ENCODE measurements around the gene VPS37C. TPM values are rescaled to one million over a fixed set of nuclear protein-coding genes. Genes with fewer than 3 reads are reported as not detected.

VPS37C gene
- total and polyA plus RNA-seq, 4 donors: 2.6 to 6.1 (median 5.1) TPM

- Histone ChIP-seq H3K36me3 (ENCODE audit: control insufficient read depth in 4 of 4, insufficient read depth in 3 of 4, low read depth in 1 of 4, low read length in 3 of 4) (no peaks in the 10 kb centered on the region), H3K27me3 (ENCODE audit: control insufficient read depth in 4 of 4, insufficient read depth in 4 of 4, low read length in 3 of 4) (no peaks in the 10 kb centered on the region), H3K4me3 (ENCODE audit: low read depth in 1 of 3, low read length in 3 of 3) (no peak overlapping the region), H3K27ac (ENCODE audit: low read depth in 1 of 2, low read length in 2 of 2) (no peak overlapping the region), H3K9me3 (ENCODE audit: control insufficient read depth in 4 of 4, low read length in 3 of 4) (no peaks in the 10 kb centered on the region), H3K9ac (ENCODE audit: low read depth in 1 of 2, low read length in 2 of 2) (no peak overlapping the region), H3K4me1 (ENCODE audit: control insufficient read depth in 4 of 4, insufficient read depth in 4 of 4, low read length in 3 of 4) (no peaks in the 10 kb centered on the region)
- WGBS: 69% methylated on average over 18 of the region's 18 CpGs
- no peak for DNase-seq (ENCODE audit: low spot score)
- TF ChIP-seq SP1 (IDR thresholded peaks at IDR 0.05): no peak
- TF ChIP-seq GABPA (IDR thresholded peaks at IDR 0.05 in 1 of 2, conservative IDR thresholded peaks at IDR 0.05 in 1 of 2): no peak
- no peak for TF ChIP-seq NR2F2 (IDR thresholded peaks at IDR 0.05)
These were observed 79.0 kb downstream of the VPS37C start for GRCh38 chr11:61082062-61082870.

DNA sequence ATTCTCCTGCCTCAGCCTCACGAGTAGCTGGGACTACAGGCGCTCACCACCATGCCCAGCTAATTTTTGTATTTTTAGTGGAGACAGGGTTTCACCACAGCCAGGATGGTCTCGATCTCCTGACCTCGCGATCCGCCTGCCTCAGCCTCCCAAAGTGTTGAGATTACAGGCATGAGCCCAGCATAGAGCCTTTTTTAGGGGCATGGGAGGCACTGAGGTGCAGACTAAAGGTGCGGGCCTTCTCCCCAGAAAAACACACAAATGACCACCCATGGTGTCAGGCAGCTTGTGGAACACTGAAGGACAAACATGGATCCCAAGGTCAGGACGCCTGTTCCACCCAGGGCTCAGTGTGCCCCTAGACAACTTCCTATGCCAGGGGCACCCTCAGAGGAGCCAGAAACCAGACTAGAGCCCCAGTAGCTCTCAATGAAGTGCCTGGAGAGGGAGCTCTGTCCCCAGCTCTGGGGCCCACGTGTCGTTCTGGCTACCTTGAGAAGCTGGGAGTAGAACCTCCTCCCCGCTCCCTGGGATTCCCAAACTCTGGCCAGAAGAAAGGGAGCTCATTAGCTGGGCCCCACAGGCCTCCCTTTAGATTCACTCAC, 80.1 kb downstream of the VPS37C start:
- H3K9ac ChIP-seq (ENCODE audit: low read depth in 1 of 2, low read length in 2 of 2): no peak overlapping the region
- H3K27me3 ChIP-seq (ENCODE audit: control insufficient read depth in 4 of 4, insufficient read depth in 4 of 4, low read length in 3 of 4): no peaks in the 10 kb centered on the region
- no peak overlapping the region for H3K4me3 ChIP-seq (ENCODE audit: low read depth in 1 of 3, low read length in 3 of 3)
- H3K4me1 ChIP-seq (ENCODE audit: control insufficient read depth in 4 of 4, insufficient read depth in 4 of 4, low read length in 3 of 4): no peaks in the 10 kb centered on the region
- H3K36me3 ChIP-seq (ENCODE audit: control insufficient read depth in 4 of 4, insufficient read depth in 3 of 4, low read depth in 1 of 4, low read length in 3 of 4): no peaks in the 10 kb centered on the region
- TF ChIP-seq HNF4A (conservative IDR thresholded peaks at IDR 0.05) (no peak), SP1 (IDR thresholded peaks at IDR 0.05) (no peak), TAF1 (conservative IDR thresholded peaks at IDR 0.05) (no peak), RAD21 (IDR thresholded peaks at IDR 0.05) (no peak), GABPA (IDR thresholded peaks at IDR 0.05 in 1 of 2, conservative IDR thresholded peaks at IDR 0.05 in 1 of 2) (no peak), FOXA2 (IDR thresholded peaks at IDR 0.05) (no peak), FOXA1 (IDR thresholded peaks at IDR 0.05) (no peak), JUND (IDR thresholded peaks at IDR 0.05) (no peak), EGR1 (IDR thresholded peaks at IDR 0.05; ENCODE audit: low read depth in 2 of 2) (no peak), YY1 (IDR thresholded peaks at IDR 0.05) (no peak), NR2F2 (IDR thresholded peaks at IDR 0.05) (no peak), RXRA (IDR thresholded peaks at IDR 0.05) (no peak), ATF3 (IDR thresholded peaks at IDR 0.05) (no peak), HNF4G (IDR thresholded peaks at IDR 0.05) (no peak)
- TF ChIP-seq, protein P1, sequence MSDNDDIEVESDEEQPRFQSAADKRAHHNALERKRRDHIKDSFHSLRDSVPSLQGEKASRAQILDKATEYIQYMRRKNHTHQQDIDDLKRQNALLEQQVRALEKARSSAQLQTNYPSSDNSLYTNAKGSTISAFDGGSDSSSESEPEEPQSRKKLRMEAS (IDR thresholded peaks at IDR 0.05): no peak
- TF ChIP-seq, protein P2, sequence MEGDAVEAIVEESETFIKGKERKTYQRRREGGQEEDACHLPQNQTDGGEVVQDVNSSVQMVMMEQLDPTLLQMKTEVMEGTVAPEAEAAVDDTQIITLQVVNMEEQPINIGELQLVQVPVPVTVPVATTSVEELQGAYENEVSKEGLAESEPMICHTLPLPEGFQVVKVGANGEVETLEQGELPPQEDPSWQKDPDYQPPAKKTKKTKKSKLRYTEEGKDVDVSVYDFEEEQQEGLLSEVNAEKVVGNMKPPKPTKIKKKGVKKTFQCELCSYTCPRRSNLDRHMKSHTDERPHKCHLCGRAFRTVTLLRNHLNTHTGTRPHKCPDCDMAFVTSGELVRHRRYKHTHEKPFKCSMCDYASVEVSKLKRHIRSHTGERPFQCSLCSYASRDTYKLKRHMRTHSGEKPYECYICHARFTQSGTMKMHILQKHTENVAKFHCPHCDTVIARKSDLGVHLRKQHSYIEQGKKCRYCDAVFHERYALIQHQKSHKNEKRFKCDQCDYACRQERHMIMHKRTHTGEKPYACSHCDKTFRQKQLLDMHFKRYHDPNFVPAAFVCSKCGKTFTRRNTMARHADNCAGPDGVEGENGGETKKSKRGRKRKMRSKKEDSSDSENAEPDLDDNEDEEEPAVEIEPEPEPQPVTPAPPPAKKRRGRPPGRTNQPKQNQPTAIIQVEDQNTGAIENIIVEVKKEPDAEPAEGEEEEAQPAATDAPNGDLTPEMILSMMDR (IDR thresholded peaks at IDR 0.05; ENCODE audit: low read depth, low read length, missing input control): no peak
- TF ChIP-seq, protein P3, sequence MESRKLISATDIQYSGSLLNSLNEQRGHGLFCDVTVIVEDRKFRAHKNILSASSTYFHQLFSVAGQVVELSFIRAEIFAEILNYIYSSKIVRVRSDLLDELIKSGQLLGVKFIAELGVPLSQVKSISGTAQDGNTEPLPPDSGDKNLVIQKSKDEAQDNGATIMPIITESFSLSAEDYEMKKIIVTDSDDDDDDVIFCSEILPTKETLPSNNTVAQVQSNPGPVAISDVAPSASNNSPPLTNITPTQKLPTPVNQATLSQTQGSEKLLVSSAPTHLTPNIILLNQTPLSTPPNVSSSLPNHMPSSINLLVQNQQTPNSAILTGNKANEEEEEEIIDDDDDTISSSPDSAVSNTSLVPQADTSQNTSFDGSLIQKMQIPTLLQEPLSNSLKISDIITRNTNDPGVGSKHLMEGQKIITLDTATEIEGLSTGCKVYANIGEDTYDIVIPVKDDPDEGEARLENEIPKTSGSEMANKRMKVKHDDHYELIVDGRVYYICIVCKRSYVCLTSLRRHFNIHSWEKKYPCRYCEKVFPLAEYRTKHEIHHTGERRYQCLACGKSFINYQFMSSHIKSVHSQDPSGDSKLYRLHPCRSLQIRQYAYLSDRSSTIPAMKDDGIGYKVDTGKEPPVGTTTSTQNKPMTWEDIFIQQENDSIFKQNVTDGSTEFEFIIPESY (IDR thresholded peaks at IDR 0.05): no peak
- TF ChIP-seq, protein P4, sequence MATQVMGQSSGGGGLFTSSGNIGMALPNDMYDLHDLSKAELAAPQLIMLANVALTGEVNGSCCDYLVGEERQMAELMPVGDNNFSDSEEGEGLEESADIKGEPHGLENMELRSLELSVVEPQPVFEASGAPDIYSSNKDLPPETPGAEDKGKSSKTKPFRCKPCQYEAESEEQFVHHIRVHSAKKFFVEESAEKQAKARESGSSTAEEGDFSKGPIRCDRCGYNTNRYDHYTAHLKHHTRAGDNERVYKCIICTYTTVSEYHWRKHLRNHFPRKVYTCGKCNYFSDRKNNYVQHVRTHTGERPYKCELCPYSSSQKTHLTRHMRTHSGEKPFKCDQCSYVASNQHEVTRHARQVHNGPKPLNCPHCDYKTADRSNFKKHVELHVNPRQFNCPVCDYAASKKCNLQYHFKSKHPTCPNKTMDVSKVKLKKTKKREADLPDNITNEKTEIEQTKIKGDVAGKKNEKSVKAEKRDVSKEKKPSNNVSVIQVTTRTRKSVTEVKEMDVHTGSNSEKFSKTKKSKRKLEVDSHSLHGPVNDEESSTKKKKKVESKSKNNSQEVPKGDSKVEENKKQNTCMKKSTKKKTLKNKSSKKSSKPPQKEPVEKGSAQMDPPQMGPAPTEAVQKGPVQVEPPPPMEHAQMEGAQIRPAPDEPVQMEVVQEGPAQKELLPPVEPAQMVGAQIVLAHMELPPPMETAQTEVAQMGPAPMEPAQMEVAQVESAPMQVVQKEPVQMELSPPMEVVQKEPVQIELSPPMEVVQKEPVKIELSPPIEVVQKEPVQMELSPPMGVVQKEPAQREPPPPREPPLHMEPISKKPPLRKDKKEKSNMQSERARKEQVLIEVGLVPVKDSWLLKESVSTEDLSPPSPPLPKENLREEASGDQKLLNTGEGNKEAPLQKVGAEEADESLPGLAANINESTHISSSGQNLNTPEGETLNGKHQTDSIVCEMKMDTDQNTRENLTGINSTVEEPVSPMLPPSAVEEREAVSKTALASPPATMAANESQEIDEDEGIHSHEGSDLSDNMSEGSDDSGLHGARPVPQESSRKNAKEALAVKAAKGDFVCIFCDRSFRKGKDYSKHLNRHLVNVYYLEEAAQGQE (IDR thresholded peaks at IDR 0.05): no peak
- 82% methylated on average over 11 of the region's 11 CpGs for WGBS
- no peak overlapping the region for H3K27ac ChIP-seq (ENCODE audit: low read depth in 1 of 2, low read length in 2 of 2)
- DNase-seq (ENCODE audit: low spot score): no peak
- H3K9me3 ChIP-seq (ENCODE audit: control insufficient read depth in 4 of 4, low read length in 3 of 4): no peaks in the 10 kb centered on the region
